KG1 (cell line): ENCODE results near the gene MBD3L2B.

Source experiments
- DNase-seq: peaks from one replicate; lab custom pipeline; 2025; lab: John Stamatoyannopoulos, UW

Gene MBD3L2B

DNA sequence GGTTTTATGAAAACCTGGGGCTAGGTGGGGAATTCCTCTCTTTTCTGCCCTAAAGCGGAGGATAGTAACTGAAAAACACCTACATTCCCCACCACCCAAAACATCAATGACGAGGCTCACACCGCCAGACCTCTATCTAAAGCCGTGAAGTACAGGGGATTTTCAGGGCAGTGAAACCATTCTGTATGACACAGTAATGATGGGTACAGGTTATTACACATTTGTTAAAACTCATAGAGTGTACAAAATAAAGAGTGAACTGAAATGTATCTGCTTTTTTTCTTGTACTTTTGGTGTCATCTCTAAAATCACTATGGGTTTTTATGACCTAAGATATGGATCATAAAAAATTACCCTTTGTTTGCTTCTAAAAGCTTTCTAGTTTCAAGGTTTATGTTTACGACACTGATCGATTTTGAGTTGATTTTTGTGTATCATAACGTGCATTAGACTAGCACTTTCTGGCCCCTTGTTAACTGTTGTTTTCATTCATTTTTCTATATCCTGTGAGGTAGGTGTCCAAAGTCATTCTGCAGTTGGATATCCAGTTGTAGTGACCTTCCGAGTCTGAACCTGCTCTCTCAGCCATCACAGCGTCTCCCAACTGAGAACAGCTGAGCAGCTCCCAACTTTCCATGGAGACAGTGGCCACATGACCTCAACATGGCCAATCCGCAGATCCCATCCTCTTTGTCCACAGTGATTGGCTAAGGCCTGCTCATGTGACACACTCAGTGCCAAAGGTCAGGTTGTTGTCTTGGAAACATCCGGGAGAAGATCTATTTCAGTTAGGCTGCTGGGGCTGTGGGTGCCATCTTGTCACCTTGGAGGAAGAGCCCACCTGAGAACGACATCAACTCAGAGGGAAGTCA is 10.3 kb downstream of the MBD3L2B start:
- DNase-seq, result no peak

DNA sequence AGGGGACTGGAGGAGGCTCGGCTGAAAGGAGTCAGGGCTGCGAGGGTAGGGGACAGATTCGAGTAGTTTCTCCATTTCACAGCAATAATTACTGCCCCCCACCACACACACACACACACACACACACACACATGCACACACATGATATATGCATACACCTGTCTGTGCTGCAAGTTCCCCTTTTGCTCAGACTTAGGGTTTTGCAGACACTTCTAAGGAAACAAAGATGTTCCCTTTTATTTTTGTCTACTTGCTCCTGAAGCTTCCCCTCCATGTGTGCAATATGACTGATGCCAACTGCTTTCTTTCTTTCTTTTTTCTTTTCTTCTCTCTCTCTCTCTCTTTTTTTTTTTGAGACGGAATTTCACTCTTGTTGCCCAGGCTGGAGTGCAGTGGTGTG is 13.4 kb downstream of the MBD3L2B start:
- DNase-seq, result no peak

GRCh38 chr19:7006135-7006704 is 15.0 kb downstream of the MBD3L2B start:
- no peak for DNase-seq

- DNase-seq, result no peak
Measured at GRCh38 chr19:7004313-7004931, 16.8 kb downstream of the MBD3L2B start.

GRCh38 chr19:7000816-7001215 is 20.4 kb downstream of the MBD3L2B start:
- DNase-seq, result no peak

DNA sequence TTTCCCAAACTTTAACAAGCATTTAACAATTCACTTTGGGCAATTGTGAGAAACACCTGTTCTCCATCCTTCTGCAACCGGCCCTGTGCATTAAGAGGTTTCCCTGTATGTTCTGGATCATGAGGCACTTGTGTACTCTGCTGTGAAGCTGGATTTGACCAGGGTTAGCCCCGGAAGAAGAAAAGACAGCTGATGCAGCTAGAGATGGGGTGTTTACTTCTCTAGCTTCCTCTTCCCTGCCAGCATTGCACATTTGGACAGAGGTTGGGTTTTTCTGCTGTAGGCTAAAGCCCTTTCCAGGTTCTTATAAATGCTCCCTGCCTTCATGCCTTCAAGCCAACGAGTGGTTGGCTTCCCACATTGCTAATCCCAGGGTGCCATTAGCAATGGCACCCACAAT is 20.9 kb downstream of the MBD3L2B start:
- DNase-seq, result no peak

DNA sequence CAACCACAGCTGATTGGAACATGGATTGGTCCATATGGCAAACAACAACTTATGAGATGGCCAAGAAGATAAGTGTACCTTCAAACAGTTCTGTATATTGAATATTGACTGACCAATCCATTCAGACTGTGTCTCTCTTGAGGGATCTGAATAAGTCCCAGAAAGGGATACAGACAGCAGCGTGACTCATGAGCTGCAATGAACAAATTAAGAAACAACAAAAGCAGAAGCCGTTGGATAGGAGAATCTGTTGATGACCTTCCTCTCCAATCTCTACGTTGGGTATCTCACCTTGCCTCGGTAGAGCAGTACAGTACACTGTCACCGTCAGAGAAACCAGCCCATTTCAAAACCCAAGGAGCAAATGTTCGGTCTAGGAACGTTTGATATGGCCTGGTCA is 21.3 kb downstream of the MBD3L2B start:
- DNase-seq, result no peak

- no peak for DNase-seq
Measured at GRCh38 chr19:6997679-6998445, 23.4 kb downstream of the MBD3L2B start.

DNA sequence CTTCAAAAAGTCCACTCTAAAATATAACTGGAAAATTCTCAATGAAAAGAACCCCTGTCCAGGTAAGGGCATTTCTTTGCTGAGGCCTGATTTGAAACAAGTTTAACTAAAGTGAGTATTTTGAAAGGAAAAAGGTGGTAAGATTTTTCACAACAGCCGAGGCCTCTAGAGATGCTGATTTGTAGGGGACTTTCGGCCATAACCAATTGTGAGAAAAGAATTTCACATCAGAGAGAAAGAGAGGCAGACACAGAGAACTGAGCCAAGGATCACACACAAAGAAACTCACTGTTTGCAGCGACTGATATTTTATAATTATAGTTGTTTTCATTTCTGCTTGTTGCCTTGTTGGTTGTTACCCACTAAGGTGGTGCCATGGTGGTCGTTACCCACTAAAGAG is 24.4 kb downstream of the MBD3L2B start:
- no peak for DNase-seq

DNA sequence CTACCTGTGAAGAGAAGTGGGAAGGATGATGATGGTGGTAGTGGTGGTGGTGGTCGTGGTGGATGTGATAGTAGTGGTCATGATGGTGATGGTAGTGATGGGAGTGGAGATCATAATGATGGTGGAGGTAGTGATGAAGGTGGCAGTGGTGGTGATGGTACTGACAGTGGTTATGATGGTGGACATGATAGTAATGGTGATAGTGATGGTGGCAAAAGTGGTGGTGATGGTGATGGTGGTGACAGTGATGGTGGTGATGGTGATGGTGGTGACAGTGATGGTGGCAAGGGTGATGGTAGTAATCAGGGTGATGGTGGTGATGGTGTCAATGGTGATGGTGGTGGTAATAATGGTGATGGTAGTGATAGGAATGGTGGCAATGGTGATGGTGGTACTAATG is 26.2 kb downstream of the MBD3L2B start:
- DNase-seq, result no peak

DNA sequence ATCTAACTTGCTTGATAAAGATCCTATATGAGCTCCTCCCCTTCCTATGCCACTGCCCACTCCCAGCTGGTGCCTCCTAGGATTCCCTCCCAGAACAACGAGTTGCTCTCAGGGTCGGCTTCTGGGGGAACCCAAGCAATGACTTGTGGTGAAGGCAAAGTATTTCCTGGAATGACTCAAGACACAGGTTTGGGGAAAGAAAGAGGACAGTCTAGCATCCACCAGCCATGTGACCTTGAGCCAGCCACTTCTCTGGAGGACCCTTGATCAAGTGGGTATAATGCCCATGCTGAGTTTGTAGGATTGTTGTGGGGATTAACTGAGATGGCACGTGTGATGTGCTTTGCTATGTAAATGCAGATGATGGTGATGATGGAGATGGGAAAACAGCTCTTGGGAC is 33.0 kb downstream of the MBD3L2B start:
- no peak for DNase-seq

- no peak for DNase-seq
Measured at GRCh38 chr19:6987850-6988249, 33.4 kb downstream of the MBD3L2B start.

DNA sequence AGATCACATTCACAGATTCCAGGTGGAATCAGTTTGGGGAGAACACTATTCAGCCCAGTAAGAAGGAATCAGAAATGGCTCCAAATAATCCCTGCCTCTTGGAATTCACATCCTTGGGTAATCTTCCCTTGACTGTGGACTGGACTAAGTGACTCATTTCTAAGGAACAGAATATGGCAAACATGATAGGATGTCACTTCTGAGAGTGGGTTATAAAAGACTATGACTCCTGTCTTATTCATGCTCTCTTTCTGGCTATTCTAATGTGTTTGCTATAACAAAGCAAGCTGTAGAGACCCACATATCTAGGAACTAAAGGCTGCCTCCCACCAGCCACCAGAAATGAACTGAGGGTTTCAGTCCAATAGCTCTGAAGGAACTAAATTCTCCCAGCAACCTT is 37.8 kb downstream of the MBD3L2B start:
- no peak for DNase-seq

DNA sequence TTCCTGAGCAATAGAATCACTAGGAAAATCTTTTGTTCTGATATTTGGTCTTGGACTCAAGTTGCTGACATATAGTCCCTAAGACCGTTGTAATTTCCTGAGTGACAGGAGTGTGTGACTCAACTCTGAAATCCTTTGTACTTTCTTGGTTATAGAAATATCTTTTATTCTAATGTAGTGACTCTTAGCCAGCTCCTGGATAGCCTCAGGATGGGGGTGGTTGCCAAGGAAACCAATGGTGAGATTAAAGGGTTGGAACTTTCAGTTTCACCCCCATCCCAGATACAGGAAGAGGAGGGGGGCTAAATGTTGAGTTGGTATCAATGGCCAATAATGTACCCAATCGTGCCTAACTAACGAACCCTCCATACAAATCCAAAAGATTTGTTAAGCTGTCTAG is 41.8 kb downstream of the MBD3L2B start:
- no peak for DNase-seq

DNA sequence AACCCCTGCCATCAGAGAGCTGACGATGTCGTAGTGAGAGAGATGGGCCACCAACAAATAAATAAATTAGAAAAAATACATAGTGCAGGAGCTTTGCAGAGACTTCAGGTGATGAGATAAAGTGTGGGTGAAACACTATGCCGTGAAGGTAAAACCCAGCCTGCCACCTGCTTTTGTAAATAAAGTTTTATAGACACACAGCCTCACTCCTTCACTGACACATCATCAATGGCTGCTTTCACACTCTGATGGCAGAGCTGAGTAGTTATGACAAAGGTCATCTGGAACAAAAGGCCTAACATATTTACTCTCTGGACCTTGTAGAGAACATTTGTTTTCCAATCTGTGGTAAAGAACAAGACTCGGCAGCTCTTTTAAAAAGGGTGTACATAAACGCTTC is 45.0 kb downstream of the MBD3L2B start:
- DNase-seq, result no peak

- no peak for DNase-seq
Measured at GRCh38 chr19:6971366-6971765, 49.9 kb downstream of the MBD3L2B start.

GRCh38 chr19:6970443-6970842 is 50.8 kb downstream of the MBD3L2B start:
- DNase-seq, result peak; percentile 47

GRCh38 chr19:6970021-6970420 is 51.2 kb downstream of the MBD3L2B start:
- DNase-seq, result no peak

DNA sequence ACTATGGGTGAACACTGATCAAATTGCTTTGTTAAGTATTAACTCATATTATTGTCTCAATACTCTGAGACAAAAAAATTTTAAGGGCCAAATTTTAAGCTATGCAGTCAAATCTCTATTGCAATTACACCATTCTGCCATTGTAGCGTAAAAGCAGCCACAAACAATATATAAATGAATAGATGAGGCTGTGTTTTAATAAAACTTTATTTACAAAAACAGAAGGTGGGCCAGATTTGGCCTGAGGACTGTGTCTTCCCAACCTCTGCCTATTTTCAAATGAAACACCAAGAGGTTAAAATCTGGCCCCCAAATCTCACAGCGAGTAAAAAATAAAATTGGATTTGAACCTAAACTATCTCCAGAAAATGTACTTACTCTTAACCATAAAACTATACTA is 51.7 kb downstream of the MBD3L2B start:
- DNase-seq, result no peak
